ENCODE measurements around the gene RPL7L1. TPM values are rescaled to one million over a fixed set of nuclear protein-coding genes. Genes with fewer than 3 reads are reported as not detected.
A peak's percentile ranks its signal among the peaks of the same experiment; 100 is the strongest.

RPL7L1 gene
- total and polyA plus RNA-seq, 2 of the 13 experiments (the other 11 are each of a cell fraction or from before 2014, with no cell fraction given), result 51.6 to 179 TPM

DNA sequence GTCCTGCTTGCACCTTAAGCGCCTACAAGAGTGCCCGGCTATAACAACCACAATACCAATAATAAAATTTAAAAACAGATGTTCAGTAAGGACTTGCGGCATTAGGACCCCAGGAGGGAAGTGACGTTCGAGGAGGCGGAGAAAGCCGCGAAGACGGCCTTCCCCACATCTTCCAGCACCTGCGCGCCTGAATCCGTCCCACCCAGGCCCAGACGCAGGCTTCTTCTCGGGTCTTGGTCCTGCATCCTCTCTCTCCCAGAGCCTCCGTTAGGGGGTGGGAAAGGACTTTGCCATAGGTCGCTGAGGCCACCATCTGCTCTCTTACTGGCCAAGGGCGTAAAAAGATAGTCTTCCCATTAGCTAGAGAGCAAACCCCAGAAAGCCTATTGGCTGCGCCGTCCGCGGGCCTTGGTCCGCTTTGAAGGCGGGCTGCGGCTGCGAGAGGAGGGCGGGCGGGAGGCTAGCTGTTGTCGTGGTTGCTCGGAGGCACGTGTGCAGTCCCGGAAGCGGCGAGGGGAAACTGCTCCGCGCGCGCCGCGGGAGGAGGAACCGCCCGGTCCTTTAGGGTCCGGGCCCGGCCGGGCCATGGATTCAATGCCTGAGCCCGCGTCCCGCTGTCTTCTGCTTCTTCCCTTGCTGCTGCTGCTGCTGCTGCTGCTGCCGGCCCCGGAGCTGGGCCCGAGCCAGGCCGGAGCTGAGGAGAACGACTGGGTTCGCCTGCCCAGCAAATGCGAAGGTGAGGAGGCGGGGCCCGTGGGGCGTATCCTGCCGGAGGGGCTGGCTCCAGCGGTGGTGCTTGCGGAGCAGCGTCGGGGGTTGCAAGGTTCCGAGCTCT is 49.8 kb downstream of the RPL7L1 start, which contains the start of gene CNPY3 (continued):
- TF ChIP-seq ZNF597 (CRISPR knock-in tag; IDR thresholded peaks at IDR 0.05) (no peak), ONECUT2 (CRISPR knock-in tag; IDR thresholded peaks at IDR 0.05) (no peak; the same call in 1 of the 2 replicates), BRF2 (CRISPR knock-in tag; IDR thresholded peaks at IDR 0.05) (peak; percentile 98), ZNF563 (CRISPR knock-in tag; IDR thresholded peaks at IDR 0.05) (peak; percentile 98), ZNF335 (CRISPR knock-in tag; IDR thresholded peaks at IDR 0.05) (peak; percentile 82), ZNF792 (CRISPR knock-in tag; IDR thresholded peaks at IDR 0.05) (peak; percentile 93), EZH2 (conservative IDR thresholded peaks at IDR 0.05; ENCODE audit: low read depth, low read length) (no peak), TARDBP (CRISPR knock-in tag; IDR thresholded peaks at IDR 0.05) (peak; percentile 96), NFRKB (IDR thresholded peaks at IDR 0.05) (no peak), ZBTB14 (CRISPR knock-in tag; IDR thresholded peaks at IDR 0.05) (peak; percentile 52; the same call in 1 of the 2 replicates), ATAD3A (CRISPR knock-in tag; IDR thresholded peaks at IDR 0.05) (peak; percentile 52; the same call in 1 of the 2 replicates), NR1H2 (CRISPR knock-in tag; IDR thresholded peaks at IDR 0.05; ENCODE audit: borderline replicate concordance, low read depth) (no peak), KMT2A (CRISPR knock-in tag; IDR thresholded peaks at IDR 0.05) (peak; percentile 84), DZIP1 (CRISPR knock-in tag; IDR thresholded peaks at IDR 0.05) (peak; percentile 84; the same call in 1 of the 2 replicates), ZKSCAN5 (CRISPR knock-in tag; IDR thresholded peaks at IDR 0.05) (no peak), ZBTB21 (CRISPR knock-in tag; IDR thresholded peaks at IDR 0.05) (no peak; the same call in 1 of the 2 replicates)
- TF ChIP-seq, protein P1, sequence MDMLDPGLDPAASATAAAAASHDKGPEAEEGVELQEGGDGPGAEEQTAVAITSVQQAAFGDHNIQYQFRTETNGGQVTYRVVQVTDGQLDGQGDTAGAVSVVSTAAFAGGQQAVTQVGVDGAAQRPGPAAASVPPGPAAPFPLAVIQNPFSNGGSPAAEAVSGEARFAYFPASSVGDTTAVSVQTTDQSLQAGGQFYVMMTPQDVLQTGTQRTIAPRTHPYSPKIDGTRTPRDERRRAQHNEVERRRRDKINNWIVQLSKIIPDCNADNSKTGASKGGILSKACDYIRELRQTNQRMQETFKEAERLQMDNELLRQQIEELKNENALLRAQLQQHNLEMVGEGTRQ (IDR thresholded peaks at IDR 0.05; ENCODE audit: low read depth, low read length), result peak; percentile 72
- TF ChIP-seq, protein P1 (CRISPR knock-in tag; IDR thresholded peaks at IDR 0.05; ENCODE audit: borderline replicate concordance), result peak; percentile 87
- TF ChIP-seq, protein P2, sequence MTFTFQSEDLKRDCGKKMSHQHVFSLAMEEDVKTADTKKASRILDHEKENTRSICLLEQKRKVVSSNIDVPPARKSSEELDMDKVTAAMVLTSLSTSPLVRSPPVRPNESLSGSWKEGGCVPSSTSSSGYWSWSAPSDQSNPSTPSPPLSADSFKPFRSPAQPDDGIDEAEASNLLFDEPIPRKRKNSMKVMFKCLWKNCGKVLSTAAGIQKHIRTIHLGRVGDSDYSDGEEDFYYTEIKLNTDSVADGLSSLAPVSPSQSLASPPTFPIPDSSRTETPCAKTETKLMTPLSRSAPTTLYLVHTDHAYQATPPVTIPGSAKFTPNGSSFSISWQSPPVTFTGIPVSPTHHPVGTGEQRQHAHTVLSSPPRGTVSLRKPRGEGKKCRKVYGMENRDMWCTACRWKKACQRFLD (CRISPR knock-in tag; IDR thresholded peaks at IDR 0.05; ENCODE audit: borderline replicate concordance), result peak; percentile 98
